WTC11 (cell line): ENCODE measurements around the gene NTRK1. TPM values are rescaled to one million over a fixed set of nuclear protein-coding genes. Genes with fewer than 3 reads are reported as not detected.
"Not testable (repeated sequence)": the region's sequence is repeated elsewhere in the genome, so short reads cannot be mapped to it uniquely, and the experiment has no call there.

Experiments used
- ATAC-seq: fragments of 200-7000 bp; cut with Tn5 transposase; 2 replicates; pipeline ENCODE4 v1.10.0; 2021; ENCODE audit warnings: mild to moderate bottlenecking, moderate library complexity
- CTCF ChIA-PET: fragments of 300-600 bp; sonication (Branson Sonifier 250); formaldehyde crosslinking; loops from one replicate; lab custom pipeline; 2021; ENCODE audit warnings: antibody characterized with exemption; lab: Charles Lee
- POLR2A ChIA-PET: fragments of 350-600 bp; sonication (Branson Sonifier 250); formaldehyde crosslinking; loops from one replicate; lab custom pipeline; 2021; ENCODE audit warnings: antibody characterized with exemption; lab: Charles Lee
- DNase-seq: peaks from one replicate; pipeline ENCODE4 v3.0.0; 2021; ENCODE audit warnings: low spot score
- H3K27ac Mint-ChIP-seq: 2 replicates; pipeline ENCODE4 v1.8.0; 2021; ENCODE audit warnings: mixed read lengths
- H3K27me3 Mint-ChIP-seq: 2 replicates; pipeline ENCODE4 v1.8.0; 2021; ENCODE audit warnings: low read depth, mild to moderate bottlenecking, moderate library complexity, mixed read lengths
- H3K36me3 Mint-ChIP-seq: 2 replicates; pipeline ENCODE4 v1.8.0; 2021; ENCODE audit warnings: mixed read lengths
- H3K4me1 Mint-ChIP-seq: 2 replicates; pipeline ENCODE4 v1.8.0; 2022; ENCODE audit warnings: mixed read lengths
- H3K4me3 Mint-ChIP-seq: 2 replicates; pipeline ENCODE4 v1.8.0; 2021; ENCODE audit warnings: mild to moderate bottlenecking, moderate library complexity, mixed read lengths
- H3K9me3 Mint-ChIP-seq: 2 replicates; pipeline ENCODE4 v1.8.0; 2021; ENCODE audit warnings: mixed read lengths
- AFF4 ChIP-seq: sonication (generic); formaldehyde crosslinking; IDR thresholded peaks from 2 replicates; pipeline ENCODE4 v1.8.1; 2023; ENCODE audit warnings: mild to moderate bottlenecking, missing genetic modification reagents, borderline replicate concordance
- CTCF ChIP-seq: fragments of 200-600 bp; IDR thresholded peaks from 2 replicates; pipeline ENCODE4 v1.8.0; 2022; ENCODE audit warnings: antibody characterized with exemption
- ETV6 ChIP-seq: sonication (generic); formaldehyde crosslinking; IDR thresholded peaks from 2 replicates; pipeline ENCODE4 v1.8.1; 2022; ENCODE audit warnings: mild to moderate bottlenecking, missing genetic modification reagents
- FOXK1 ChIP-seq: sonication (generic); formaldehyde crosslinking; IDR thresholded peaks from 2 replicates; pipeline ENCODE4 v1.8.0; 2022; ENCODE audit warnings: mild to moderate bottlenecking, moderate library complexity, missing genetic modification reagents
- FOXP4 ChIP-seq: sonication (generic); formaldehyde crosslinking; IDR thresholded peaks from 2 replicates; pipeline ENCODE4 v1.8.0; 2022; ENCODE audit warnings: mild to moderate bottlenecking, missing genetic modification reagents
- NR3C1 ChIP-seq: sonication (generic); formaldehyde crosslinking; conservative IDR thresholded peaks from 2 replicates; pipeline ENCODE4 v1.8.1; 2023; ENCODE audit warnings: low read depth, mild to moderate bottlenecking, missing genetic modification reagents
- PREB ChIP-seq: sonication (generic); formaldehyde crosslinking; IDR thresholded peaks from 2 replicates; pipeline ENCODE4 v1.8.1; 2022; ENCODE audit warnings: mild to moderate bottlenecking, missing genetic modification reagents, moderate library complexity, borderline replicate concordance
- SMAD3 ChIP-seq: sonication (generic); formaldehyde crosslinking; IDR thresholded peaks from 2 replicates; pipeline ENCODE4 v1.8.0; 2022; ENCODE audit warnings: missing genetic modification reagents, mild to moderate bottlenecking, borderline replicate concordance
- TEAD1 ChIP-seq: sonication (generic); formaldehyde crosslinking; IDR thresholded peaks from 2 replicates; pipeline ENCODE4 v1.8.0; 2022; ENCODE audit warnings: mild to moderate bottlenecking, missing genetic modification reagents
- ZNF121 ChIP-seq: sonication (generic); formaldehyde crosslinking; IDR thresholded peaks from 2 replicates; pipeline ENCODE4 v1.8.0; 2023; ENCODE audit warnings: missing genetic modification reagents
- ZNF219 ChIP-seq: sonication (generic); formaldehyde crosslinking; IDR thresholded peaks from 2 replicates; pipeline ENCODE4 v1.8.0; 2023; ENCODE audit warnings: missing genetic modification reagents, mild to moderate bottlenecking, borderline replicate concordance
- ZNF281 ChIP-seq: sonication (generic); formaldehyde crosslinking; IDR thresholded peaks from 2 replicates; pipeline ENCODE4 v1.8.0; 2023; ENCODE audit warnings: mild to moderate bottlenecking, missing genetic modification reagents
- ZNF416 ChIP-seq: fragments of 250-450 bp; sonication (Bioruptor Pico); IDR thresholded peaks from 2 replicates; pipeline ENCODE4 v1.9.0; 2021; ENCODE audit warnings: mild to moderate bottlenecking, inconsistent platforms
- ZNF532 ChIP-seq: fragments of 250-450 bp; sonication (Bioruptor Pico); IDR thresholded peaks from 2 replicates; pipeline ENCODE4 v1.9.0; 2021; ENCODE audit warnings: mild to moderate bottlenecking, borderline replicate concordance
- total RNA-seq: library from RNA; stranded (reverse); gene quantifications from 3 replicates; pipeline ENCODE4 v1.2.3, GENCODE V29; 2021

Gene NTRK1
- total RNA-seq, 1 experiment from 2014 or later: 0.42 TPM

- peaks cover 23% of the 10 kb centered on the region for H3K4me1 Mint-ChIP-seq
- peaks cover 98% of the 10 kb centered on the region for H3K27me3 Mint-ChIP-seq
- H3K4me3 Mint-ChIP-seq: peak overlapping the region; percentile 68
- CTCF ChIA-PET: interaction anchor here (0.6 to 11.9 kb wide), 16 partner anchors 9 to 237 kb away, joined by 3 to 233 read pairs (median 18); partner anchors contain the start of genes CRABP2, INSRR, NTRK1 and PEAR1
- DNase-seq, POLR2A ChIA-PET, H3K36me3 Mint-ChIP-seq, ATAC-seq, H3K27ac Mint-ChIP-seq, H3K9me3 Mint-ChIP-seq: not testable (repeated sequence)
Observed at GRCh38 chr1:156926695-156927094, 66.0 kb downstream of the NTRK1 start.

GRCh38 chr1:156927215-156928042 is 66.8 kb downstream of the NTRK1 start:
- Mint-ChIP-seq H3K27me3 (peaks cover 91% of the 10 kb centered on the region), H3K4me3 (peak overlapping the region; percentile 68), H3K27ac (no peak overlapping the region), H3K4me1 (peaks cover 21% of the 10 kb centered on the region), H3K36me3 (no peaks in the 10 kb centered on the region), H3K9me3 (no peaks in the 10 kb centered on the region)
- ATAC-seq: peak; percentile 83
- ChIA-PET POLR2A (interaction anchor here (1.0 kb wide), 1 partner anchor 175 kb away, joined by 3 read pairs; no protein-coding TSS in a partner anchor), CTCF (interaction anchor here (0.6 to 11.9 kb wide), 53 partner anchors 9 to 336 kb away, joined by 3 to 233 read pairs (median 5); partner anchors contain the start of genes CRABP2, HAPLN2, INSRR and ISG20L2)
- peak; percentile 92 for DNase-seq
- TF ChIP-seq NR3C1 (CRISPR knock-in tag) (no peak), TEAD1 (CRISPR knock-in tag) (no peak), ZNF416 (CRISPR knock-in tag) (no peak), FOXP4 (0 out of 2 replicates have a peak, but pooled peaks have one; percentile 20), AFF4 (CRISPR knock-in tag) (no peak), ZNF532 (no peak), ZNF219 (CRISPR knock-in tag) (no peak), ZNF121 (CRISPR knock-in tag) (0 out of 2 replicates have a peak, but pooled peaks have one; percentile 21), CTCF (peak; percentile 52; the same call in 1 of the 2 replicates), PREB (no peak), SMAD3 (CRISPR knock-in tag) (no peak), ETV6 (CRISPR knock-in tag) (peak; percentile 83), ZNF281 (no peak), FOXK1 (CRISPR knock-in tag) (peak; percentile 10; the same call in 1 of the 2 replicates)
